ENCODE measurements around the gene RGS5.

- TF ChIP-seq CTCF (IDR thresholded peaks at IDR 0.05; ENCODE audit: low read depth, low read length, missing input control) (no peak), TAF1 (conservative IDR thresholded peaks at IDR 0.05) (no peak), YY1 (IDR thresholded peaks at IDR 0.05) (no peak), REST (IDR thresholded peaks at IDR 0.05) (no peak), JUND (IDR thresholded peaks at IDR 0.05) (no peak), ATF3 (IDR thresholded peaks at IDR 0.05) (no peak), HNF4G (IDR thresholded peaks at IDR 0.05) (no peak), GABPA (IDR thresholded peaks at IDR 0.05 in 1 of 2, conservative IDR thresholded peaks at IDR 0.05 in 1 of 2) (no peak)
These were observed 6.8 kb downstream of the RGS5 start for GRCh38 chr1:163195728-163196448.

Data from liver (tissue), 3 donors.